Measurements from ENCODE around the gene TKFC.

- TF ChIP-seq GATA2 (IDR thresholded peaks at IDR 0.05; ENCODE audit: low read depth, low read length) (no peak), GATA3 (IDR thresholded peaks at IDR 0.05; ENCODE audit: low read depth, low read length) (no peak)
These were observed 15.0 kb downstream of the TKFC start for GRCh38 chr11:61347916-61348461.

All from SH-SY5Y (cell line).